ENCODE data around the gene EXOC3L4. TPM values are rescaled to one million over a fixed set of nuclear protein-coding genes. Genes with fewer than 3 reads are reported as not detected.

Gene EXOC3L4
- total and polyA plus RNA-seq, 2 of the 8 experiments (the other 6 are each of a cell fraction or from before 2014, with no cell fraction given): 0.45 to 0.57 TPM

DNA sequence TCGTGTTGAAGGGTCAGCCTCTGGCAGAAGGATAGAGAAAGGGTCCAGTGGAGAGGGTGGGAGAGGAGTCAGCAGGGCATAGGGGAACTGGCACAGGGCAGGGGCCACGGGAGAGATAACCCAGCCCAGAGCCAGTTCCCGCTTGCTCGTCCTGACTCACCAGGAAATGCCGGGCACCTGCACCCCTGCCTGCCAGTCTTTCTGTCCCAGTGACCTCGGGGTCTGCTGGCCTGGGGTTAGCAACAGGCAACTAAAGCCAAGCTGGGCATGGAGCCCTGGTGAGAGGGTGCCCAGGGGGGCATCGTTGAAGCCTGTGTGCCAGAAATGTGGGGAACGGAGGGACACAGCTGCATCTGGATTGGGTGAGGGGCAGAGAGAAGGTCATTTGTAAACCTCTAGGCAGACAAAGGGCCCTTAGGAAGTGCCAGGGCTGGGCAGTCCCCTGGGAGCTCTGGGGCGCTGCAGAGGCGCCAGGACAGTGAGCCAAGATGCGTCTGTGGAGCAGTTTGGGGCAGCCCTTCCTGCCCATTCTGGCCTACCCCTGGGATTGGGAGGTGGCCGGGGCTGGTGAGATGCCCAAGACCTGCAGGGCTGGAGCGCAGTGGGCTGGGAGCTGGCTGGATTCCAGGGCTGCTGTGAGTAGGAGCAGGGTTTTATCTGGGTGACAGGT is 34.2 kb downstream of the EXOC3L4 start:
- Histone ChIP-seq H2BK12ac (ENCODE audit: low read depth, low read length) (no peak overlapping the region), H2BK20ac (ENCODE audit: low read length) (no peak overlapping the region), H3K56ac (replicated peaks; ENCODE audit: insufficient read length, low read depth, low read length) (no peak overlapping the region), H3K4me1 (replicated peaks in 1 of 4; ENCODE audit: control insufficient read depth in 3 of 4, insufficient read depth in 4 of 4, low read length in 3 of 4) (peaks cover 0 to 20% (median 12%) of the 10 kb centered on the region in 4 experiments; a peak in 5 of 7 replicates), H3K79me2 (ENCODE audit: control insufficient read depth in 1 of 2, insufficient read depth in 2 of 2, low read length in 2 of 2) (no peaks in the 10 kb centered on the region), H3K23ac (ENCODE audit: insufficient read length) (no peak overlapping the region), H3K4me2 (ENCODE audit: insufficient read depth in 1 of 2, low read depth in 2 of 2, low read length in 2 of 2) (no peak overlapping the region), H2BK15ac (ENCODE audit: low read length) (no peak overlapping the region), H3K79me1 (ENCODE audit: low read depth, low read length) (no peaks in the 10 kb centered on the region), H3K4ac (replicated peaks; ENCODE audit: insufficient read length, low read depth, low read length) (no peak overlapping the region), H2BK5ac (ENCODE audit: low read depth, low read length) (no peak overlapping the region), H3K27ac (ENCODE audit: low read depth, low read length) (no peak overlapping the region), H4K5ac (ENCODE audit: insufficient read length, low read depth, low read length) (no peak overlapping the region), H4K20me1 (replicated peaks in 1 of 2; ENCODE audit: control insufficient read depth in 1 of 2, insufficient read depth in 2 of 2, low read length in 2 of 2) (peaks cover 6 to 15% of the 10 kb centered on the region in 2 experiments), H4K91ac (replicated peaks; ENCODE audit: insufficient read length, low read length) (no peak overlapping the region), H3K9ac (replicated peaks in 1 of 4; ENCODE audit: extremely low read depth in 1 of 4, low read depth in 3 of 4, low read length in 3 of 4) (no peak overlapping the region), H3K18ac (ENCODE audit: extremely low read depth, low read length) (no peak overlapping the region), H3K14ac (ENCODE audit: insufficient read length) (no peak overlapping the region), H2AK5ac (ENCODE audit: low read depth, low read length) (no peak overlapping the region), H3K36me3 (ENCODE audit: control insufficient read depth in 2 of 4, insufficient read depth in 4 of 4, low read length in 3 of 4) (peaks cover 2 to 13% (median 7%) of the 10 kb centered on the region in 4 experiments; a peak in 6 of 8 replicates), H3K4me3 (ENCODE audit: extremely low read depth in 1 of 4, insufficient read depth in 2 of 4, low read depth in 3 of 4, low read length in 4 of 4) (no peak overlapping the region), H3K23me2 (ENCODE audit: low read depth, low read length) (peaks cover 2% of the 10 kb centered on the region; the same call in 1 of the 2 replicates), H2AFZ (ENCODE audit: low read length) (no peak overlapping the region), H3K9me3 (ENCODE audit: insufficient read depth in 2 of 2, low read depth in 1 of 2, low read length in 1 of 2) (no peaks in the 10 kb centered on the region), H4K8ac (ENCODE audit: extremely low read depth, insufficient read depth, low read length) (no peak overlapping the region), H2BK120ac (replicated peaks; ENCODE audit: low read depth, low read length) (no peak overlapping the region), H3K27me3 (replicated peaks in 1 of 4; ENCODE audit: control insufficient read depth in 3 of 4, extremely low read depth in 1 of 4, insufficient read depth in 3 of 4, low read length in 3 of 4) (peaks cover 0 to 37% (median 33%) of the 10 kb centered on the region in 4 experiments; a peak in 6 of 7 replicates)
- no peak for DNase-seq (ENCODE audit: low read depth in 1 of 2, low spot score in 2 of 2)
- 88% methylated on average over 12 of the region's 13 CpGs; no CpG with 5 or more reads in 1 of the 2 experiments for WGBS, 2 experiments (ENCODE audit: extremely low coverage in 1 of 2, insufficient coverage in 1 of 2, insufficient read length in 1 of 2, insufficient replicate concordance in 2 of 2, low coverage in 1 of 2, low lambda C conversion rate in 2 of 2, missing lambda C conversion rate in 1 of 2)
- CTCF ChIA-PET (ENCODE audit: partially characterized antibody): interaction anchor here (0.9 to 18.4 kb wide), 7 partner anchors 14 to 170 kb away, joined by 3 to 276 read pairs (median 7); no protein-coding TSS in a partner anchor
- POLR2A ChIA-PET (ENCODE audit: partially characterized antibody): interaction anchor here (0.9 to 4.6 kb wide), 3 partner anchors 9 to 205 kb away, joined by 5 to 26 read pairs (median 5); partner anchors contain the start of genes EIF5 and EXOC3L4
- no peak for FAIRE-seq
- TF ChIP-seq RXRA (IDR thresholded peaks at IDR 0.05; ENCODE audit: insufficient read depth, low read depth, low read length): no peak
- TF ChIP-seq EGR1 (IDR thresholded peaks at IDR 0.05; ENCODE audit: borderline replicate concordance, low read depth, low read length): no peak
- no peak for TF ChIP-seq ZNF274 (IDR thresholded peaks at IDR 0.05; ENCODE audit: borderline replicate concordance, extremely low read depth, low read length)

Measured in H1 (cell line).